Dermis lymphatic vessel endothelial cell (primary cell): ENCODE results near the gene TMPRSS11A. TPM values are rescaled to one million over a fixed set of nuclear protein-coding genes. Genes with fewer than 3 reads are reported as not detected.

Source experiments
- total RNA-seq: library from RNA; depleted of rRNA; stranded (reverse); fragments of >200 nt; gene quantifications from 2 replicates; pipeline ENCODE4 v1.2.1, GENCODE V29; 2014

TMPRSS11A gene, protein sequence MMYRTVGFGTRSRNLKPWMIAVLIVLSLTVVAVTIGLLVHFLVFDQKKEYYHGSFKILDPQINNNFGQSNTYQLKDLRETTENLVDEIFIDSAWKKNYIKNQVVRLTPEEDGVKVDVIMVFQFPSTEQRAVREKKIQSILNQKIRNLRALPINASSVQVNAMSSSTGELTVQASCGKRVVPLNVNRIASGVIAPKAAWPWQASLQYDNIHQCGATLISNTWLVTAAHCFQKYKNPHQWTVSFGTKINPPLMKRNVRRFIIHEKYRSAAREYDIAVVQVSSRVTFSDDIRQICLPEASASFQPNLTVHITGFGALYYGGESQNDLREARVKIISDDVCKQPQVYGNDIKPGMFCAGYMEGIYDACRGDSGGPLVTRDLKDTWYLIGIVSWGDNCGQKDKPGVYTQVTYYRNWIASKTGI
- not detected in 2 replicates for total RNA-seq

DNA sequence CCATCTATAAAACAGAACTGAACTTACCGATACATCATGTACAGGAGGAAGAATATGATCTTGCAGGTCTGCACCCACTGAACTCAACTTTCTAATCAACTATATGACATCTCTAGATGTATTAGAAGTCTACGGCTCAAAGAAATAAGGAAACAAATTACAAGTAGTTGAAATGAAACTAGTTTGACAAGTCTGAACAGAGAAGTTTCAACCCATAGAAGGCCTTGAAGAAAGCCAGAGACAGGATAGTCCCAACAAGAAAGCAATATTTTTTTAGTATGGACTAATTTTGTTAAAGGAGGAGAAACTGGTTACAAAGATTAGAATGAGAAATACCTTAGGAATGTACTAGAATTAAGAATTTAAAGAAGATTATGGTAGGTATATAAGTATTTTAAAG, at the start of gene TMPRSS11A:
Gene TMPRSS11A, minus strand, starts transcription at position 138 of the 400 bp plus-strand sequence. Its CDS starts 100 bp downstream, at position 38.

GRCh38 chr4:67883902-67884301, 79.4 kb downstream of the TMPRSS11A start, which contains the start of gene TMPRSS11D:
TMPRSS11D (minus strand) TSS chr4:67884002; CDS start chr4:67883933, 69 bp downstream.

Other genes with a start within 250 kb of the TMPRSS11A start
- not detected in 2 replicates for gene GNRHR, start 209.1 kb downstream of the TMPRSS11A start, total RNA-seq
- gene TMPRSS11D, start 79.5 kb downstream of the TMPRSS11A start, total RNA-seq = under 0.01 TPM in 2 replicates
- gene TMPRSS11F, start 166.4 kb upstream of the TMPRSS11A start, total RNA-seq = not detected in 2 replicates